Epithelial cell of proximal tubule (primary cell): ENCODE data around the gene MLLT3. TPM values are rescaled to one million over a fixed set of nuclear protein-coding genes. Genes with fewer than 3 reads are reported as not detected.

Source experiments
- DNase-seq: peaks from one replicate; pipeline ENCODE4 v3.0.0-alpha.2; 2011; ENCODE audit warnings: low read depth
- H3K4me3 ChIP-seq: 2 replicates; pipeline ENCODE4 v1.5.1; 2011; ENCODE audit warnings: low read depth, mild to moderate bottlenecking, low read length
- CTCF ChIP-seq: conservative IDR thresholded peaks from 2 replicates; pipeline ENCODE4 v1.5.1; 2012; ENCODE audit warnings: low read depth, mild to moderate bottlenecking, low read length
- total RNA-seq: library from RNA; depleted of rRNA; stranded (reverse); fragments of >200 nt; gene quantifications from 2 replicates; pipeline ENCODE4 v1.2.3, GENCODE V29; 2015

The MLLT3 gene
- total RNA-seq, 1 donor from 2014 or later: 29.3 TPM

- TF ChIP-seq CTCF: no peak
- no peak for DNase-seq
- no peak overlapping the region for H3K4me3 ChIP-seq
Observed at GRCh38 chr9:20417373-20418080, 204.8 kb downstream of the MLLT3 start.

- H3K4me3 ChIP-seq: no peak overlapping the region
- no peak for DNase-seq
- TF ChIP-seq CTCF: no peak
Observed at GRCh38 chr9:20414150-20414549, 208.1 kb downstream of the MLLT3 start.

GRCh38 chr9:20409321-20410092 is 212.8 kb downstream of the MLLT3 start:
- no peak for TF ChIP-seq CTCF
- DNase-seq: no peak
- no peak overlapping the region for H3K4me3 ChIP-seq

- no peak for TF ChIP-seq CTCF
- H3K4me3 ChIP-seq: no peak overlapping the region
- DNase-seq: no peak
Observed at GRCh38 chr9:20408513-20408912, 213.8 kb downstream of the MLLT3 start.

- DNase-seq: no peak
- no peak overlapping the region for H3K4me3 ChIP-seq
- peak; percentile 21 for TF ChIP-seq CTCF
Observed at GRCh38 chr9:20407013-20407412, 215.3 kb downstream of the MLLT3 start.

GRCh38 chr9:20406344-20406743 is 216.0 kb downstream of the MLLT3 start:
- DNase-seq: no peak
- no peak for TF ChIP-seq CTCF
- H3K4me3 ChIP-seq: no peak overlapping the region
